Neural progenitor cell (in vitro differentiated cells): Measurements from ENCODE around the gene CXCL17.

Source experiments
- EZH2 ChIP-seq: fragments of 200-600 bp; sonication (generic); IDR thresholded peaks from 2 replicates; pipeline ENCODE4 v1.6.1; 2017; ENCODE audit warnings: antibody characterized with exemption, mild to moderate bottlenecking, moderate library complexity
- TF ChIP-seq, protein P1 (sequence below): fragments of 200-600 bp; sonication (generic); IDR thresholded peaks from 2 replicates; pipeline ENCODE4 v1.5.1; 2017; ENCODE audit warnings: antibody characterized with exemption, mild to moderate bottlenecking

DNA sequence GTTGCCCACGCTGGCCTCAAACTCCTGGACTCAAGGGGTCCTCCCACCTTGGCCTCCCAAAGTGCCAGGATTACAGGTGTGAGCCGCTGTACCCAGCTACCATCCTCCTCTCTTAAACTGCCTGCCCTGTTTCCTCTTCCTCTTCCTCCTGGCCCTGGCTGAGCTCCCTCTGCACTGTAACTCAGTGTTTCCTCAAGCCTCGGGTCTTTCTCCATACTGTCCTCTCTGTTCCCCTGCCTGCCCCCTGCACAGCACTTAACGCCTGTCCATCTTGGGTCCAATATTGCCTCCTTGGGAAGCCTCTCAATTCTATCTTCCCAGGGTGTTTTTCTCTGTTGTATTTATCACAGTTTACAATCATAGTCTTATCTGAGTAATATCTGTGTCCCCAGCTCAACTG lies 21.6 kb downstream of the CXCL17 start:
- TF ChIP-seq, protein P1, sequence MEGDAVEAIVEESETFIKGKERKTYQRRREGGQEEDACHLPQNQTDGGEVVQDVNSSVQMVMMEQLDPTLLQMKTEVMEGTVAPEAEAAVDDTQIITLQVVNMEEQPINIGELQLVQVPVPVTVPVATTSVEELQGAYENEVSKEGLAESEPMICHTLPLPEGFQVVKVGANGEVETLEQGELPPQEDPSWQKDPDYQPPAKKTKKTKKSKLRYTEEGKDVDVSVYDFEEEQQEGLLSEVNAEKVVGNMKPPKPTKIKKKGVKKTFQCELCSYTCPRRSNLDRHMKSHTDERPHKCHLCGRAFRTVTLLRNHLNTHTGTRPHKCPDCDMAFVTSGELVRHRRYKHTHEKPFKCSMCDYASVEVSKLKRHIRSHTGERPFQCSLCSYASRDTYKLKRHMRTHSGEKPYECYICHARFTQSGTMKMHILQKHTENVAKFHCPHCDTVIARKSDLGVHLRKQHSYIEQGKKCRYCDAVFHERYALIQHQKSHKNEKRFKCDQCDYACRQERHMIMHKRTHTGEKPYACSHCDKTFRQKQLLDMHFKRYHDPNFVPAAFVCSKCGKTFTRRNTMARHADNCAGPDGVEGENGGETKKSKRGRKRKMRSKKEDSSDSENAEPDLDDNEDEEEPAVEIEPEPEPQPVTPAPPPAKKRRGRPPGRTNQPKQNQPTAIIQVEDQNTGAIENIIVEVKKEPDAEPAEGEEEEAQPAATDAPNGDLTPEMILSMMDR, result no peak
- no peak for TF ChIP-seq EZH2
